HG02798 (cell line): ENCODE data around the gene MB21D2.
"Not testable (repeated sequence)": the region's sequence is repeated elsewhere in the genome, so short reads cannot be mapped to it uniquely, and the experiment has no call there.

Experiments
- ATAC-seq: cut with Tn5 transposase; IDR thresholded peaks from one replicate; pipeline ENCODE4 v1.9.1; 2021; ENCODE audit warnings: mild to moderate bottlenecking; ENCODE audit not compliant: unreplicated experiment, poor library complexity

The MB21D2 gene

DNA sequence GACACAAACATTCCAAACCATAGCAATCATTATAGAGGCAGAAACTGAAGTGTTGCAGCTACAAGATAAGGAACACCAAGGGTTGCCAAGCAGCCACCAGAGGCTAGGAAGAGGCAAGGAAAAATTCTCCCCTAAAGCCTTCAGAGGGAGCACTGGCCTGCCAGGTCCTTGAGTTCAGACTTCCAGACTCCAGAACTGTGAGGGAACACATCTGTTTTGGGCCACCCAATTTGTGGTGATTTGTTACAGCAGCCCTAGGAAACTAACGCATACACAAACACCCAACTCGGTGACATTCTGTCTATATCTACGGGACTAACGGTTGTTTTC lies 54.6 kb downstream of the MB21D2 start:
- no peak for ATAC-seq

DNA sequence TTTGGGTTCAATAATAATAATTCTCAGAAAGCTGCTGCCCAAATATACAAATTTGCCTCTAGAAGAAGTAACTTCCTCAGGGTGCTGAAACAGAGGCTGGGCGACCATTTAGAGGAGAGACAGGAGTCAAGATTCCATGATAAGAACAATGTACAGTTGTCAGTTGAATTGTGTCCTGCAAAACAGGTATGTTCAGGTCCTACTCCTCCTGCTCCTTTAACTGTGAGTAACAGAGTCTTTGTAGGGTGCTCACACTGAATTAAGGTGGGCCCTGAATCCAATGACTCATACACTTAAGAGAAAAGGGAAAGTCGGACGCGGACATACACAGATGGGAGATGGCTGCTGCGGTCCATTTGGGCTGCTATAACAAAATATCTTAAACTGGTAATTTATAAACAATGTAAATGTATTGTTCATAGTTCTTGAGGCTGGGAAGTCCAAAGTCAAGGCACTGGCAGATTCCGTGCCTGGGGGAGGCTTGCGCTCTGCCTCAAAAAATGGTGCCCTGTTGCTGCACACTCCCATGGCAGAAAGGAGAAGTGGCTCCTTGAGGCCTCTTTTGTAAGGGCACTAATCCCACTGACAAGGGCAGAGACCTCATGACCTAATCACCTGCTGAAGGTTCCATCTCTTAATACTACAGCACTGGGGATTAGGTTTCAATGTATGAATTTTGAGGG lies 55.1 kb downstream of the MB21D2 start:
- ATAC-seq, result no peak

DNA sequence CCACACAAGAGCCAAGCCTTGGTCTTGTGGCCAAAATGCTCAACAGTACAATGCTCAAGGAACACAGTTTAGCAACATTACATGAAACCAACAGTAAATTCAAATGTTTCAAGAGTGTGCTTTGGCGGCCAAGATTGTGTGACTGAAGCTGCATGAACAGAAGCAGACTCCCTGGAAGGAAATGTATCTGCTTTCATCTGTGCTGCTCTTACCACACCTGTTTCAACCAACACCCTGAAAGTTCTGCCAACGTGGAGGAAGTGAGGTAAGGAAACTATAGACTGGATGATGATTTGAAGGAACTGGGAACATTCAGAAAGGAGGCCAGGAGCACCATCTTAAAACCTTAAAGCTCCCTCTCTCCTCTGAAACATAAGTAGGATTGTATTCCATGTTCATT lies 55.7 kb downstream of the MB21D2 start:
- ATAC-seq, result peak; percentile 45

DNA sequence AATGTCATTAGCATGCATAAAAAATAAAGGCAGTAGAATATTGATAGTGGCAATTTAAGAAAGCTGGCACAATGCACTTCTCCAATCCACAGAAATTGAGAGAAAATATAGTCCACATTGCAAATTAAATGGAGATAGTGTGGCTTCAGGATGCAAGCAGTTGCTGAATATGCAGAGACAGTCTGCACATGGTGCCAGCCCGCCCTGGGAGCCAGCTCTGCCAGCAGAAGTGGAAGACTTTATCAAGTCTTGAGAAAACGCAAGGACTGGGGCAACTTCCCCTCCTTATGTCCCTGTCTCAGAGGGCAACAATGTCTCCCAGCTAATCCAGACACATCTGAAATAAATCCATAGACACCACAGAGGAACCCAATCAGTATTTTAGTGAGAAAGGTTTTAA lies 57.2 kb downstream of the MB21D2 start:
- no peak for ATAC-seq

DNA sequence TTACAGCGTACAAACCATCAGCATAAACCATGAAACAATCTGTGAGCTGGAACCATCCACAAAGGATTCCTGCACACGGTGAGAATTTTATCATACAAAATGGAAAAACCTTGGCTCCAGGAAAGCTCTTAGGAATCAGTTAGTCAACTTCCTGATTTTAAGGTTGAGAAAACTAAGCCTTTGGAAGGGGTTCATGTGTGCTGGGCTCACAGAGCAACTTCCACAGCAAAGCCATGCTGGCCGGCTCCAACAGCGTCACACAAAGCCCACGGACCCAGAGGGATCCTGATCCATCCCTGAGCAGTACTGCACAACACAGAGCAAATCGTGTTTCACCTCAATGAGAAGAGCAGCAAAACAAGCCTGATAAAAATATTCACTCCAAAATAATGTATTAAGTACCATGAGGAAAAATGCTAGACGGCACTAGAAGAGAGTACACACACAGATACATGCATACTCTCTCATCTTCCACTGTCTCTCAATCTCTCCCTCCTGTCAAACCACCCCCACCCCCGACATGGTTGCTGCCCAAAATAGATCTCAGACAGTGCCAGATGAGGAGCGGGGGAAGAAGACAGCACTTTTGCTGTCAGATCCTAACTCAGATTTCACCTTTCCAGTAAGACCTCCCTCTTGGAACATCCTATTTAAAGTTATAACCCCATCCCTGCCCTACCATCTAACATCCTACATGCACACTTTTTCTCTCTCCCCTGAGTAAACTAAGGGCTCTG lies 58.6 kb downstream of the MB21D2 start:
- no peak for ATAC-seq

DNA sequence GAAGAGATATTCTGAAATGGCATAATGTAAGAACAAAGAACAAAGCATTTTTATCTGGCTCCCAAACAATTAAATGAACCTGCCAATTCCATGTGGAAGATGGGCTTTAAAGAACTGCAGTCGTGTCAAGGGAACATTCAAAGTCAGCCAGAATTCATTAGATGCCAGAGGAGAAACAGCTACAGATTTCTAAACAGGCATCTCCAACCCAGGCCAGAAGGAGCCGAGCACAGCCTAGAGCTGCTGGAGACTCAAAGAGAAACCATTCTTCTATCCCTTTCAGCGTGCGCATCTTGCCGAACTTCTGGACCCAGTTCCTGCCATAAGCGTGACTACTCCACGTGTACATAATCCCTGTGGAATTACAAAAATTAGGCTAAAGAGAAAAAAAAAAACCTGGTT lies 60.4 kb downstream of the MB21D2 start:
- ATAC-seq, result no peak

DNA sequence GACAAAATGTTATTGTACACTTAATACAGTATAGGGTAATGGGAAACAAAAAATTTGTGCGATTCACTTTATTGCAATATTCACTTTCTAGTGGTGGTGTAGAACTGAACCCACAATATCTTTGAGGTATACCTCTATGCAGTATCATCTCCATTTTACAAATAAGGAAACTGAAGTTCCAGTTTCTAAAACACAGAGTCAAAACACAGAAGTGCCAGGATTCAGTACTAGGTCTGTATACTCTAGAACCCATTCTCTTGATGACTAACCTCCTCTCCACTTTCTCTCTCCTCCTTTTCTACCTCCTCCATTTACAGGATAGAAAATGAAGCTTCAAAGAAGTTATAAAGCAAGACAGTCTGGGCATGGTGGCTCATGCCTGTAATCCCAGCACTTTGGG lies 62.2 kb downstream of the MB21D2 start:
- peak; percentile 35 for ATAC-seq

DNA sequence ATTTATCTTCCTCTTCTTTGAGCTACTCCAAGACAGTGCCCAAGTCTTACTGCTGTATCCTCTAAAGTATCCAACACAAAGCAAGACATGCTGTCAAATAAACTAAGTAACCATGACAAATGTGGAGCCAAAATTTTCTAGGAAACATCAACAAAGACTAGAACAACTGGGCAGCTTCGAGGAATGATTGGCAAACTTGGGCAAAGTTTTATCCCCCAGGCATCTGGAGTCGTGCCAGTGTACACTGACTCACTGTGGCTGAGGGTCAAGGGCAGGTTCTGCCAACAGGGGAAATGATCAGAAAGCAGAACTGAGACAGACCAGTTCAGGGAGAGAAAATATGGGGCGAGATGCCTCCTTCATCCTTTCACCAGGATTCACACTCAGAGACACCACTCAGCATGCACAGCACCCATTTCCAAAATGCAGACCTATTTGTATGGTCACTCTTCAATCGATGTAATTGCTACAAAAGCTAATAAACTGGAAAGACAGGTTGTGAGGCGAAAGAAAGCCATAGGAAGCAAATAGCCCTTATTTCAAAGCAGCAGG lies 65.8 kb downstream of the MB21D2 start:
- ATAC-seq, result peak; percentile 55

DNA sequence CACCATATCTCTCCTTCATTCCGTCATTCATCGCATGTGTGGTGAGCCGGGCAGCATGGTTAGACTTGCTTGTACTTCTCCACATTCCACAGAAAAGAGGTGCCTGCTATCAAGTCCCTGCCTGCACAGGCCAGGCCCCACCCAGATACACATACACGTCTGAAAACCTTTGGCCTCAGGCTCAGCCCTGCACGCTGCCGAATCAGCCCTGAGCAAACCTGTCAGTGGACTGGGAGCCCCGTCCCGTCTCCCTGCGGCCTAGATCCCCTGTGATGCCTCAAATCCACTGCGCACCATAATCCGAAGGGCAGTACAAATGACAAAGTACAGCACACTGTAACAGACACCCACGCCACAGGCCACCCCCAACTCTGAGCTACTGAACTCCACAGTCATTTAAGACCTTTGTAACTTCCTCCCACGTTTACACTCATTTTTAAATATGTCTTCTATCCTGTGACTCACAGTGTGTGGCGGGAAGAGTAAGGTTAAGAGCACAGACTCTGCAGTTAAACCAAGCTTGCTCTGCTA lies 67.1 kb downstream of the MB21D2 start:
- ATAC-seq, result peak; percentile 74

DNA sequence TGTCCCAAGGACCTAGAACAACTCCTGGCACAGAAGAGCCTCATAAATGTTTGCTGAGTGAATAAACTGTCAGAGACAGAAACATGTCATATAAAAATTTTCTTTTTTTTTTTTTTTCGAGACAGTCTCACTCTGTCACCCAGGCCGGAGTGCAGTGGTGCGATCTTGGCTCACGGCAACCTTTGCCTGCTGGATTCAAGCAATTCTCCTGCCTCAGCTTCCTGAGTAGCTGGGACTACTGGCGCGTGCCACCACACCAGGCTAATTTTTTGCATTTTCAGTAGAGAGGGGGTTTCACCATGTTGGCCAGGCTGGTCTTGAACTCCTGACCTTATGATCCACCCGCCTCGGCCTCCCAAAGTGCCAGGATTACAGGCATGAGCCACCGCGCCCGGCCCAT lies 67.8 kb downstream of the MB21D2 start:
- not testable (repeated sequence) for ATAC-seq

DNA sequence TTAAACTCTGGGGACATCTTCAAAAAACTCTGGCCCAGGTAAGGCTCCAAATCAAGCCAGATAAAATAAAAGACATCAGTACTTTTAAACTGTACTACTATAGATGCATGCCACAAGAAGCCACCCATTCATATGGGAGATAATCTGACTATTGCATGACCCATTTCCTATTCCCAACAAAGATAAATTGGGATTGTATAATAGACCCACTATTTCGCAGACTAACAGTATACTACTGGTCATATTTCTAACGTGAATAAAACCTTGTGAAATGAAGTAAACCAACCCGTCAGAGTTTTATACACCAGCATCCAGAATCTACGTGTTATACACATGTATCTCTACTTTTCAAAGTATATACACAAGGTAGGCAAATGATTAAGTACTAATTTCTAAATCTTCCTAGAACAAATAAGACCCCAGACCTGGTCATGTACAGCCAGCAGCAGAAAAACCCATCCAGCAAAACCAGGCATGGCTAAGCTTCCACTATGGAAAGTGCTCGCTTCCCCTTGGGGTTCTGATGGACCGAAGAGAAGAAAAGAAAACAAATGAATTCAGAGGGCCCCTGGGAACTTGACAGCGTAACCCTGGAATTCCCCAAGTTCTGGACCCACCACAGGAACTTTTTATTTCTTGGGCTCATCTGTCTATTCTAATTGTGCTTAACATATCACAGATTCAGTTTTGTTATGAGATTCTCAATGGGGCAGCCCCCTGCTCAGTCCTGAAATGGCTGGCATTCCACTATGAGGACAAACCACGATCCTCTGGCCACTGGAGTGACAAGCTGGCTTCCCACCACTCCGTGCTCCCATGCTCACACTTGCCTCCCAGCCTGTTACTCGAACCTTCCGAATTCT lies 69.1 kb downstream of the MB21D2 start:
- peak; percentile 25 for ATAC-seq

DNA sequence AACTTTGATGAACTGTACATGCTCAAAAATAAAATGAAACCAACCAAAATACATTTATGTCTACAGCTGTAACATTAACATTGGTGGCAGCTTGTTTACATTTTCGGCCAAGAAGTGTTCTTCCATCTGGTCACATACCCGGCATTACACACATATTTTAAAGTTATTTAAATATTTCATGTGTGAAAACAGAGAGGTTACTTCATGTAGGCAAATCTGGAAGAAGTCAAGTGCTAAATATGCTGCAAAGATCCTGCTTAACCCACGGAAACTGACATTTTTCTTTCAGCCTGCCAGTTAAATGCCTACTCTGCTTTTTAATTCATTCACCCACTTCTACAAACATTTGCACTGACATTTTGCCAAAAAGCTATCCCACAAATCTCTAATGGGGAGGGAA lies 69.7 kb downstream of the MB21D2 start:
- no peak for ATAC-seq

DNA sequence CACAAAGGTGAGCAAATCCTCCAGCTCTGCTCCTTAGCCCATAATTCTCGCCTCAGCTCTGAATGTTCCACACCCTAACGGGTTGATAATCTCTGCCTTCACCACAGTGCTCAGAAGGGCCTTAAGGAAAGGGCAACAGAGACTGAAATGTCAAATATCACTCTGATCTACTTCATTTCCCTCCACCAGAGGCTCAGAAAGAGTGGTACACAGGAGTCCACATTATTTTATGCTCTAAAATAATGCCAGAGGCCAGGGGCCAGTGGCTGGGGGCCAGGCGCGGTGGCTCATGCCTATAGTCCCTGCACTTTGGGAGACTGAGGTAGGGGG lies 72.2 kb downstream of the MB21D2 start:
- no peak for ATAC-seq

DNA sequence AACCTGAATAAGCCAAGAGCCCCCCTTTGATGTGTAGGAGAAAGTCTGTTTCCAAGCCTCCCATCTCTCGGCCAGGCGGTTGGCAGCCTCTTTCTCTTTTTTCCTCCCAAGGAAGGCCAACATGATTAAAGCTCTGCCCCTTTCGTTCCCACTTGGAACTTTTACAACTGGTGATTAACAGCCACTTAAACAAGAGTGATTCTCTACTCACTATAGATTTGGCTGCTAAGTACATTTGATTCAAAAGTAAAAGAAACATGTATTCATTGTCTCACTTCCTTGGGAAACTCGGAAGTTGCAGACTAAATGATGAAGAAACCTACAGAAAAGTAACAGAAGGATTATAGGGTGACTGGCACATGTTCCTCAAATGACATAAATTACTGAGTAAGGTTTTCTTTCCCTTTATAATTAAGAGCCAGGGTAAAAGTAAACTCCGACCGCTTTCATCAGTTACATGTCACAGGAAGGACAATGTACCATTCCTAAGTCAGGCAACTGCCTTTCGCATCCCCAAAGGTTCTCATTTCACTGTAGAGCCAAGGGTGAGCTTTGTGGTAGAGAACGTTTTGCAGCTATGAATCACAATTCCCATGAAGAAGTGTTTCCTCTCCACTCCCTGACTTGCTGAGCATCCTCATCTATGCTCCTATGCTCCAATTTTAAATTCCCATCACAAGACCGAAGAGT lies 72.7 kb downstream of the MB21D2 start:
- ATAC-seq, result no peak

DNA sequence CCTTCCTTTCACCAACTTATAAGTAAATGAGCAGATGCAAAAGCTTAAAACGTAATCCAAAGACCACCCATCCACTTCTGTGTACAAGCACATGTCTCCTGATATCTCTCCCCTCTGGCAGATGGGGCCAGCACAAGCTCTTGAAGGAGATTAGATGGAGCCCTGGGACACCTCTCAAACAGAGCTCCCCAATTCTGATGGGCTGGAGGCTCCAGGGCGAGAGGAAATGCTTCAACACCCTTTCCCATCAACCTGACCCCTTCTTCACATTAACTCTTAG lies 73.2 kb downstream of the MB21D2 start:
- no peak for ATAC-seq

DNA sequence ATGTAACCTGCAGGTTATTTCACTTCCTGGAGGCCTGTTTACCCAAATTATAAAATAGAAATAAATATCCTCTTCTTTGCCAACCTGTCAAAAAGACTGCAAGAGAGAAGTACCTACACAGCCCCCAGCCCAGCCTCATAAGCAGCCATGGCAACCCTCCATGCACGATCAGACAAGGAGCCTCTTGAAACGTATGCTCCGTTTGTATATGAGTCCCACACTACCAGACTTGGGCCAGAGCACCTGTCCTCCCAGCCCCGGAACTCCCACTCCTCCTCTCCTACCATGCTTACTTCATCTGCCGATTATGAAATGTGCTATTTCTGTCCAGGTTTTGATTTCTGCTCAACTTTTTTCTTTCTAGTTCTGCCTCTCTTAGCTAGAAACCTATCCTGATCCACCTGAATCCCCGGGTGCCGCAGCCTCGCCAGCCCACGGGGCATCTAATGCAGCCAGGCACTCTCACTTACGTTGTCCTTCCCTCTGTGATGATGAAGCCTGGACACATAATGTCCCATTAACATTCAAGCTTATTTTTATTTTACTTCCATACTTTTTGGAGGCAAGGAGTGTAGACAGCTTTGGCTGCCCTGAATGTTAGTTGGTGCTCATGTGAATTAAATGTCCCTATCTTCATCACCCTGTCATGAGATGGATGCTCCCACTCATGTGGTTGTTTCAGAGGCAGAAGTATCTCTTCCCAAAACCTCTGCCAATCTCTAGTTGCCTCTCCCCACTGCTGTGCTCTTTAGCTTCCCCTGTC lies 73.8 kb downstream of the MB21D2 start:
- no peak for ATAC-seq

DNA sequence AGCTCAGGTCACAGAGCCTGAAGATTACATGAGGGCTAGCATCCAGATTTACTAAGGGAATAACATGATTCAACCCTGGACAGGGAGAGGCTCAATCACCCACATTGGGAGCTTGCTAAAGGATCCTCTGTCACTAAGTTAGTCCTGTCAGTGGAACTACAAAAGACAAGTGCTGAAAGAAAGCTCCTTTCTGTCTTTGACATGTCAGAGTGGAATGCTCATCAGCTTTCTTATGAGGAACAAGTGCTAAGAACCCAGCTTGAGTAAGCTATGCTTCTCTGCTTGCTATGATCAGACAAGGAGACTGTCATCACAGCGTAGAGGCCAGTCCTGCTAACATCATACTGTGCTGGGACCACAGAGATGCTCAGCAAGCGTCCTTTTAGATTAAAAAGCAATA lies 74.5 kb downstream of the MB21D2 start:
- ATAC-seq, result no peak

DNA sequence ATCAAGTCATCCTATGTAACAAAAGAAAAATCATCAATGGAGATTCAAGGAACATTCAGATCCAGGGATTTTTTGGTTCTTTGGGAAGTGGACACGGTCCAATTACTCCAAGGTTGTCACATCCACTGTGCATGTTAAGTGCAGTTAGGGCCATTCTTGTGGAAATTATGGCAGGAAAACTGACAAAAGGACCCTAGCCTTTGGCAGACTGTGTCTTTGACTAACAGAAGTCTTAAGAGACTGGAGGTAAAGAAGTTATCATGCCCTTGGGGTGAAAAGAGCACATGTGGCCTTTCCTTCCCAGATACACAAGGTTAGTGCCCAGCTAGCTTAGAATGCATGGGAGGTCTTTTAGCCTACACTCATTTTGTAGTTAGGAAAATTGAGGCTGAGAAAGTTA lies 74.9 kb downstream of the MB21D2 start:
- ATAC-seq, result no peak

DNA sequence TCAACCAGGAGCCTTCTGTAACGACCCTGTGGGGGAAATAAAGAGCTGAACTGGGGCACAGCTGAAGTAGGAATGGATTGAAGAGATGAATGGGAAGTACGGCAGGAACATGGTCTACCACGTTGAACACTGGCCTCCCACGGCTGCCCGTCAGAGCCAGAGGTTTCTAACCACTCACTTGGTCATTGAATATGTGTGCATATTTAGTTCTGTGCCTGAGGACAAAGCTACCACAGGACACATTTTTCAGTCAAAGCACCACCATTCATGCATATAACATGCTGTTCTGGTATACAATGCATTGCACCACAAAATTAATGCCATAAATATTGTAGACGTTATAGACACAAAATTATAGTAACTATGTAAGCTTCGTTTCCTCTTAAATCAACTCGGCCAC lies 75.5 kb downstream of the MB21D2 start:
- no peak for ATAC-seq

DNA sequence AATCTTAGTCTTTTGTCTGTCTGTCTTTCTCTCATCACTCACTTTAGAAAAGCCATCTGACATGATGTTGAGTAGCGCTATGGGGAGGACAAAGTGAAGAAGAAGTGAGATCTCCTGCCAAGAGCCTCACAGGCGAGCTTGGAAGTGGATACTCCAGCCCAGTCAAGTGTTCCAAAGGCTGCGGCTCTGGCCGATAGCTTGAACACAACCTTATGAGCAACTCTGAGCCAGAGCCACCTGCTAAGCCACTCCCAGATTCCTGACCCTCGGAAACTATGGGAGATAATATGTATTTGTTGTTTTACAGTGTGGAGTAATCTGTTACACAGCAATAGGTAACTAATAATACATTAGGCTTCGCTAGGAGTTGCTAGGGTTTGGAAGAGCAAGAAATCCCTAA lies 76.2 kb downstream of the MB21D2 start:
- ATAC-seq, result no peak
